Loucy (cell line): ENCODE results near the gene CPSF4L.

Experiments used
- H2AFZ ChIP-seq: fragments of 200-600 bp; sonication (generic); 2 replicates; pipeline ENCODE4 v1.6.0; 2016; ENCODE audit warnings: antibody characterized with exemption, mild to moderate bottlenecking, low read length, moderate library complexity
- H3F3A ChIP-seq: fragments of 200-600 bp; 2 replicates; pipeline ENCODE4 v1.6.0; 2016; ENCODE audit warnings: antibody characterized with exemption, low read depth, mild to moderate bottlenecking
- H3K27me3 ChIP-seq: fragments of 200-600 bp; sonication (generic); 2 replicates; pipeline ENCODE4 v1.6.1; 2014; ENCODE audit warnings: low read length, mild to moderate bottlenecking; ENCODE audit not compliant: insufficient read depth, poor library complexity, severe bottlenecking
- H3K36me3 ChIP-seq: fragments of 200-600 bp; sonication (generic); 2 replicates; pipeline ENCODE4 v1.6.1; 2016; ENCODE audit warnings: low read length; ENCODE audit not compliant: insufficient read depth
- H3K4me1 ChIP-seq: fragments of 200-600 bp; sonication (generic); 2 replicates; pipeline ENCODE4 v1.5.1; 2014; ENCODE audit warnings: low read length, mild to moderate bottlenecking; ENCODE audit not compliant: insufficient read depth, poor library complexity, severe bottlenecking
- H3K4me2 ChIP-seq: fragments of 200-600 bp; sonication (generic); 2 replicates; pipeline ENCODE4 v1.6.0; 2014; ENCODE audit warnings: antibody characterized with exemption, low read length, low read depth, mild to moderate bottlenecking; ENCODE audit not compliant: poor library complexity, severe bottlenecking
- H3K4me3 ChIP-seq: fragments of 200-600 bp; sonication (generic); 2 replicates; pipeline ENCODE4 v1.5.1; 2014; ENCODE audit warnings: low read length, mild to moderate bottlenecking, mixed read lengths; ENCODE audit not compliant: poor library complexity, severe bottlenecking
- H3K79me2 ChIP-seq: fragments of 200-600 bp; sonication (generic); 2 replicates; pipeline ENCODE4 v1.6.1; 2014; ENCODE audit warnings: low read length; ENCODE audit not compliant: insufficient read depth
- H3K9ac ChIP-seq: fragments of 200-600 bp; sonication (generic); 2 replicates; pipeline ENCODE4 v1.6.0; 2014; ENCODE audit warnings: mild to moderate bottlenecking, low read depth, low read length, moderate library complexity; ENCODE audit not compliant: poor library complexity, severe bottlenecking
- H3K9me2 ChIP-seq: fragments of 200-600 bp; sonication (generic); replicated peaks from 2 replicates; pipeline ENCODE4 v1.6.1; 2016; ENCODE audit warnings: low read depth, low read length, mixed read lengths
- H3K9me3 ChIP-seq: fragments of 200-600 bp; sonication (generic); 2 replicates; pipeline ENCODE4 v1.6.1; 2014; ENCODE audit warnings: mild to moderate bottlenecking, antibody characterized with exemption, low read length, low read depth; ENCODE audit not compliant: insufficient read depth
- H4K20me1 ChIP-seq: fragments of 200-600 bp; sonication (generic); 2 replicates; pipeline ENCODE4 v1.6.0; 2014; ENCODE audit warnings: antibody characterized with exemption, low read length, mild to moderate bottlenecking; ENCODE audit not compliant: insufficient read depth, poor library complexity, severe bottlenecking
- EZH2phosphoT487 ChIP-seq: fragments of 200-600 bp; IDR thresholded peaks from 2 replicates; pipeline ENCODE4 v1.6.1; 2018; ENCODE audit warnings: antibody characterized with exemption, mild to moderate bottlenecking, moderate library complexity, borderline replicate concordance
- TF ChIP-seq, protein P1 (sequence below): fragments of 200-600 bp; sonication (generic); conservative IDR thresholded peaks from 2 replicates; pipeline ENCODE4 v1.5.1; 2014; ENCODE audit warnings: mild to moderate bottlenecking, antibody characterized with exemption, low read length

Gene CPSF4L

DNA sequence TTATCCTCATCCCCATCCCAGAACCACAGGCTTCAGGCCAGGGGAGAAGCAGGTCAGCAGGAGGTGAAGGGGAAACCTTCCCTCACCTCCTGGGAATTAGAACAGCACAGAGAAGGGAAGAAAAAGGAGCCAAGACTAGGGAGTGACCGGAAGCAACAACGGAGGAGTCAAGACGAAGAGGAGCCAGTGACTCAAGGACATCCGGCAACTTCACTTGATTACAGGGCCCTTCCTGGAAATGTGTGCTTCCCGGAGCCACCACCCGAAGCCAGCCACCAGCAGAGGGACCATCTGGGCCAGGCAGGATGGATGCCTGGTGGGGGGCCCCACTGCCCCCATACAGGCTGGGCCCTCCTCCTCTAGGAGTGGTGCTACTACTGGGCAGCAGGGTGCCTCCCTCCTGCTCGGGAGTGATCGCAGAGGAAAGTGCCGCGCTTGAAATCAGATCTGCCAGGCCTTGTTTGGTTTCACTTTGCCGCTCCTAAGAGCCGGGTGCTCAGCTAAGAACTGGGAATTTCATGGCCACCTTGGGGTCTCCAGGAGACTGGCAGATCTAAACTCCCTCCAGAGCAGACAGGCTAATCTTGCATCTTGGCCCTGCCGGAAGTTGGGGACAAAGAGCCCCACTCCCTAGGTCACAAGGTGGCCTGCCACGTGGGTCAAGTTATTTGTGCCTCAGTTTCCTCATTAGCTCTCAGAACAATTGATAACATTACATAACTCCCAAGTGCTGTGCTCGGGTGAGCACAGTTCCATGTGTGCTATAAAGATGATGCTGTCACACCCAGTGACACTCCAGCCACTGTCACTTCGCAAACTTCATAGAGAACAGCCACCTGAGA lies 43.5 kb upstream of the CPSF4L start:
- no peak overlapping the region for H3K4me2 ChIP-seq
- peaks cover 9% of the 10 kb centered on the region for H3K4me1 ChIP-seq
- no peak overlapping the region for H3K9ac ChIP-seq
- H4K20me1 ChIP-seq: no peaks in the 10 kb centered on the region
- no peak for TF ChIP-seq EZH2phosphoT487
- TF ChIP-seq, protein P1, sequence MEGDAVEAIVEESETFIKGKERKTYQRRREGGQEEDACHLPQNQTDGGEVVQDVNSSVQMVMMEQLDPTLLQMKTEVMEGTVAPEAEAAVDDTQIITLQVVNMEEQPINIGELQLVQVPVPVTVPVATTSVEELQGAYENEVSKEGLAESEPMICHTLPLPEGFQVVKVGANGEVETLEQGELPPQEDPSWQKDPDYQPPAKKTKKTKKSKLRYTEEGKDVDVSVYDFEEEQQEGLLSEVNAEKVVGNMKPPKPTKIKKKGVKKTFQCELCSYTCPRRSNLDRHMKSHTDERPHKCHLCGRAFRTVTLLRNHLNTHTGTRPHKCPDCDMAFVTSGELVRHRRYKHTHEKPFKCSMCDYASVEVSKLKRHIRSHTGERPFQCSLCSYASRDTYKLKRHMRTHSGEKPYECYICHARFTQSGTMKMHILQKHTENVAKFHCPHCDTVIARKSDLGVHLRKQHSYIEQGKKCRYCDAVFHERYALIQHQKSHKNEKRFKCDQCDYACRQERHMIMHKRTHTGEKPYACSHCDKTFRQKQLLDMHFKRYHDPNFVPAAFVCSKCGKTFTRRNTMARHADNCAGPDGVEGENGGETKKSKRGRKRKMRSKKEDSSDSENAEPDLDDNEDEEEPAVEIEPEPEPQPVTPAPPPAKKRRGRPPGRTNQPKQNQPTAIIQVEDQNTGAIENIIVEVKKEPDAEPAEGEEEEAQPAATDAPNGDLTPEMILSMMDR: no peak
- no peaks in the 10 kb centered on the region for H3K36me3 ChIP-seq
- H3K79me2 ChIP-seq: no peaks in the 10 kb centered on the region
- no peak overlapping the region for H2AFZ ChIP-seq
- no peak overlapping the region for H3K4me3 ChIP-seq
- no peaks in the 10 kb centered on the region for H3K9me3 ChIP-seq
- H3K27me3 ChIP-seq: peaks cover 4% of the 10 kb centered on the region
- H3K9me2 ChIP-seq: no peaks in the 10 kb centered on the region
- no peaks in the 10 kb centered on the region for H3F3A ChIP-seq

DNA sequence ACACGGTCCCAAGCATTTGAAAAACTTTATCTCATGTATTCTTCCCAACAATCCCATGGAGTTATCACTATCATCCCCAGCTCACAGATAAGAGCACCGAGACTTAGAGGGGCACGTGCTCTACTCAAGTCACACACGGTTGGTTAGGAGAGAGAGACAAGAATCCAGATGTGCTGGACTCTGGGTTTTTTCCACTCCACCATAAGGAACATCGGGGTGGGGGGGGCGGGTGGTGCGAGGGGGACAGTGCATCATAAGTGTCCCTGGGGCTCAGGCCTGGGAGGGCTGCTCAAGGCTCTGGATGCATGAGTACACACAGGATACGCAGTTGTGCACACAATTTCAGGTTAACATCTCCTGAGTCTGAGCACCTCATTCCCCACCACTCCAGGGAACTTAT lies 42.8 kb upstream of the CPSF4L start:
- Histone ChIP-seq H3K79me2 (no peaks in the 10 kb centered on the region), H2AFZ (no peak overlapping the region), H3K27me3 (no peaks in the 10 kb centered on the region), H3F3A (no peaks in the 10 kb centered on the region), H4K20me1 (no peaks in the 10 kb centered on the region), H3K9me3 (no peaks in the 10 kb centered on the region), H3K4me3 (no peak overlapping the region), H3K36me3 (no peaks in the 10 kb centered on the region), H3K4me1 (peaks cover 2% of the 10 kb centered on the region), H3K9me2 (no peaks in the 10 kb centered on the region), H3K9ac (no peak overlapping the region), H3K4me2 (no peak overlapping the region)
- TF ChIP-seq, protein P1: no peak
- TF ChIP-seq EZH2phosphoT487: no peak

DNA sequence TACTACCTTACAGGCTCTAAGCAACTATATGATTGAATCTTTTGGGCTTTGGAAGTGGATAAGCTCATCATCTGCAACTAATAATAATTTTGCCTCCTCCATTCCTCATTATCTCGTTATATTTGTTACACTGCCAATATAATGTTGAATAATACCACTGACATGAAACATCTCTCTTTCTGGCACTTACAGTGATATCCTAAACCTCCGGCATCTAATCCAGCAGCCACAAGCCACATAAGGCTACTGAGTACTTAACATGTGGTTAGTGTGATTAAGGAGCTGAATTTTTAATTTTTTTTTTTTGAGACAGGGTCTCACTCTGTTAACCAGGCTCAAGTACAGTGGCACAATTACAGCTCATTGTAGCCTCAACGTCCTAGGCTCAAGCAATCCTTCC lies 40.5 kb upstream of the CPSF4L start:
- no peaks in the 10 kb centered on the region for H3F3A ChIP-seq
- H3K4me2 ChIP-seq: no peak overlapping the region
- H3K4me3 ChIP-seq: no peak overlapping the region
- H3K4me1 ChIP-seq: no peaks in the 10 kb centered on the region
- no peaks in the 10 kb centered on the region for H4K20me1 ChIP-seq
- TF ChIP-seq, protein P1: no peak
- no peak for TF ChIP-seq EZH2phosphoT487
- no peaks in the 10 kb centered on the region for H3K79me2 ChIP-seq
- H3K9me3 ChIP-seq: no peaks in the 10 kb centered on the region
- H3K9me2 ChIP-seq: no peaks in the 10 kb centered on the region
- no peak overlapping the region for H2AFZ ChIP-seq
- no peak overlapping the region for H3K9ac ChIP-seq
- H3K36me3 ChIP-seq: no peaks in the 10 kb centered on the region
- no peaks in the 10 kb centered on the region for H3K27me3 ChIP-seq
